IMR-90 (cell line): ENCODE data around the gene ANKMY1. TPM values are rescaled to one million over a fixed set of nuclear protein-coding genes. Genes with fewer than 3 reads are reported as not detected.

Source experiments
- ATAC-seq: fragments of 200-7000 bp; cut with Tn5 transposase; 2 replicates; pipeline ENCODE4 v1.9.1; 2020; ENCODE audit warnings: low read depth, mild to moderate bottlenecking, moderate library complexity
- BruUV-seq: library from RNA; stranded (reverse); fragments of 400-500 nt; replicated peaks from 2 replicates; lab custom pipeline; 2021; lab: Mats Ljungman, UMichigan
- CTCF ChIA-PET: fragments of 300-600 bp; formaldehyde crosslinking; extraction: SDS; loops from one replicate; lab custom pipeline; 2021; ENCODE audit warnings: antibody characterized with exemption; lab: Yijun Ruan, JAX
- POLR2A ChIA-PET: fragments of 300-600 bp; sonication (Branson Sonifier 250); formaldehyde crosslinking; loops from one replicate; lab custom pipeline; 2022; ENCODE audit warnings: antibody characterized with exemption; ENCODE audit not compliant: unreplicated experiment; lab: Charles Lee
- DNase-seq: peaks from one replicate; pipeline ENCODE4 v3.0.0; 2013
- H2AFZ ChIP-seq: replicated peaks from 2 replicates; pipeline ENCODE3; 2013; ENCODE audit warnings: low read length, mild to moderate bottlenecking; ENCODE audit not compliant: poor library complexity
- H2AK5ac ChIP-seq: 2 replicates; pipeline ENCODE4 v1.6.1; 2013; ENCODE audit warnings: low read depth, low read length, inconsistent platforms
- H2AK9ac ChIP-seq: replicated peaks from 2 replicates; pipeline ENCODE3; 2013; ENCODE audit warnings: mild to moderate bottlenecking, low read depth, low read length, moderate library complexity; ENCODE audit not compliant: poor library complexity
- H2BK120ac ChIP-seq: 2 replicates; pipeline ENCODE4 v1.6.1; 2013; ENCODE audit warnings: low read depth, low read length, inconsistent platforms
- H2BK15ac ChIP-seq: 3 replicates; pipeline ENCODE4 v1.6.1; 2013; ENCODE audit warnings: low read depth, low read length, inconsistent platforms
- H2BK20ac ChIP-seq: 2 replicates; pipeline ENCODE4 v1.6.1; 2013; ENCODE audit warnings: low read depth, mild to moderate bottlenecking, inconsistent platforms, low read length, moderate library complexity
- H2BK5ac ChIP-seq: 2 replicates; pipeline ENCODE4 v1.6.1; 2013; ENCODE audit warnings: mild to moderate bottlenecking, low read depth, low read length, inconsistent platforms; ENCODE audit not compliant: poor library complexity, severe bottlenecking
- H3K14ac ChIP-seq: replicated peaks from 2 replicates; pipeline ENCODE4 v1.6.1; 2013; ENCODE audit warnings: low read depth, low read length, inconsistent platforms
- H3K18ac ChIP-seq: 2 replicates; pipeline ENCODE4 v1.6.1; 2013; ENCODE audit warnings: low read depth, low read length, control low read depth
- H3K23ac ChIP-seq: 2 replicates; pipeline ENCODE4 v1.6.1; 2013; ENCODE audit warnings: low read depth, low read length, inconsistent platforms
- H3K27ac ChIP-seq: 2 replicates; pipeline ENCODE4 v1.5.1; 2013; ENCODE audit warnings: mild to moderate bottlenecking, control low read depth, low read length; ENCODE audit not compliant: insufficient read depth
- H3K27me3 ChIP-seq: 2 replicates; pipeline ENCODE4 v1.6.1; 2013; ENCODE audit warnings: low read length; ENCODE audit not compliant: control insufficient read depth, insufficient read depth
- H3K36me3 ChIP-seq: 2 replicates; pipeline ENCODE4 v1.6.1; 2013; ENCODE audit warnings: low read length, mixed read lengths; ENCODE audit not compliant: control insufficient read depth, insufficient read depth
- H3K4ac ChIP-seq: 2 replicates; pipeline ENCODE4 v1.6.1; 2013; ENCODE audit warnings: low read depth, low read length, inconsistent platforms
- H3K4me1 ChIP-seq: 2 replicates; pipeline ENCODE4 v1.6.1; 2013; ENCODE audit warnings: low read length, mixed read lengths; ENCODE audit not compliant: control insufficient read depth, insufficient read depth
- H3K4me2 ChIP-seq: 2 replicates; pipeline ENCODE4 v1.6.1; 2013; ENCODE audit warnings: low read depth, mild to moderate bottlenecking, control low read depth, low read length, moderate library complexity
- H3K4me3 ChIP-seq: 2 replicates; pipeline ENCODE4 v1.5.1; 2013; ENCODE audit warnings: low read depth, mild to moderate bottlenecking, control low read depth, low read length, moderate library complexity; ENCODE audit not compliant: insufficient read depth
- H3K56ac ChIP-seq: 2 replicates; pipeline ENCODE4 v1.6.1; 2013; ENCODE audit warnings: low read length, inconsistent platforms; ENCODE audit not compliant: insufficient read depth; ENCODE audit errors: extremely low read depth
- H3K79me1 ChIP-seq, 2 experiments: 2 replicates each; pipeline ENCODE4 v1.6.1; 2013; ENCODE audit warnings: low read length in 2 of 2, inconsistent platforms in 1 of 2, low read depth in 1 of 2
- H3K9ac ChIP-seq: 2 replicates; pipeline ENCODE4 v1.6.1; 2013; ENCODE audit warnings: low read depth, low read length, control low read depth
- H3K9me1 ChIP-seq: 2 replicates; pipeline ENCODE4 v1.6.1; 2013; ENCODE audit warnings: low read length, inconsistent platforms; ENCODE audit not compliant: insufficient read depth
- H3K9me3 ChIP-seq: 2 replicates; pipeline ENCODE4 v1.6.1; 2013; ENCODE audit warnings: low read length; ENCODE audit not compliant: control insufficient read depth, insufficient read depth
- H4K20me1 ChIP-seq: 2 replicates; pipeline ENCODE4 v1.6.1; 2013; ENCODE audit warnings: low read length, inconsistent platforms; ENCODE audit not compliant: insufficient read depth
- H4K5ac ChIP-seq: 2 replicates; pipeline ENCODE4 v1.6.1; 2013; ENCODE audit warnings: mild to moderate bottlenecking, low read depth, low read length, control low read depth
- H4K8ac ChIP-seq, 2 experiments: 2 replicates each; pipeline ENCODE4 v1.6.1; 2013; ENCODE audit warnings: low read depth in 2 of 2, low read length in 2 of 2, control low read depth in 1 of 2, inconsistent platforms in 1 of 2
- H4K91ac ChIP-seq: 2 replicates; pipeline ENCODE4 v1.6.1; 2013; ENCODE audit warnings: low read depth, low read length, inconsistent platforms; ENCODE audit not compliant: insufficient read depth
- BHLHE40 ChIP-seq: fragments of 150-350 bp; IDR thresholded peaks from 2 replicates; pipeline ENCODE4 v1.6.1; 2016; ENCODE audit warnings: mild to moderate bottlenecking, low read depth, low read length
- CEBPB ChIP-seq: IDR thresholded peaks from 2 replicates; pipeline ENCODE4 v1.6.1; 2012; ENCODE audit warnings: low read depth, low read length, improper control_type of control experiment
- FOS ChIP-seq: fragments of 150-350 bp; IDR thresholded peaks from 2 replicates; pipeline ENCODE4 v1.6.1; 2016; ENCODE audit warnings: low read depth, low read length
- MAFK ChIP-seq: IDR thresholded peaks from 2 replicates; pipeline ENCODE4 v1.6.1; 2012; ENCODE audit warnings: low read depth, low read length, improper control_type of control experiment
- MXI1 ChIP-seq: IDR thresholded peaks from 2 replicates; pipeline ENCODE4 v1.6.1; 2012; ENCODE audit warnings: low read depth, mild to moderate bottlenecking, low read length, moderate library complexity, borderline replicate concordance
- NFE2L2 ChIP-seq: fragments of 150-350 bp; IDR thresholded peaks from 2 replicates; pipeline ENCODE4 v1.6.1; 2016; ENCODE audit warnings: low read depth, mild to moderate bottlenecking, low read length
- POLR2A ChIP-seq: IDR thresholded peaks from 2 replicates; pipeline ENCODE4 v1.6.1; 2012; ENCODE audit warnings: mild to moderate bottlenecking, low read depth, low read length
- RAD21 ChIP-seq: IDR thresholded peaks from 2 replicates; pipeline ENCODE4 v1.6.1; 2012; ENCODE audit warnings: low read length, improper control_type of control experiment
- RCOR1 ChIP-seq: IDR thresholded peaks from 2 replicates; pipeline ENCODE4 v1.6.1; 2012; ENCODE audit warnings: mild to moderate bottlenecking, low read length, improper control_type of control experiment; ENCODE audit not compliant: insufficient replicate concordance
- RFX5 ChIP-seq: IDR thresholded peaks from 2 replicates; pipeline ENCODE4 v1.8.0; 2012; ENCODE audit warnings: low read depth, mild to moderate bottlenecking, low read length, moderate library complexity
- SMC3 ChIP-seq: fragments of 150-350 bp; IDR thresholded peaks from 2 replicates; pipeline ENCODE4 v1.6.1; 2016; ENCODE audit warnings: low read depth, mild to moderate bottlenecking, antibody characterized with exemption, low read length, moderate library complexity
- WGBS, 2 experiments: methylation state at CpG; one replicate each; pipeline versions ENCODE4 v1.1.5 to v1.1.7; 2013; ENCODE audit warnings: missing lambda C conversion rate in 2 of 2; ENCODE audit not compliant: insufficient read length in 1 of 2; ENCODE audit errors: extremely low coverage in 2 of 2; 5-methylcytosine and 5-hydroxymethylcytosine counted together
- dilution Hi-C: fragments of 300-500 bp; cut with HindIII; formaldehyde crosslinking; loops from one replicate; pipeline ENCODE4 v1.14.3; 2018; ENCODE audit warnings: low sequenced_read_pairs; ENCODE audit not compliant: unreplicated experiment
- in situ Hi-C: fragments of 300-500 bp; cut with MboI; formaldehyde crosslinking; loops from 3 replicates; pipeline ENCODE4 v1.14.3; 2019; ENCODE audit warnings: low sequenced_read_pairs, inconsistent platforms, mixed read lengths
- intact Hi-C: fragments of 100-400 bp; cut with micrococcal nuclease; formaldehyde crosslinking; loops from 2 replicates; pipeline ENCODE4 v1.10.0; 2022
- polyA plus RNA-seq, 3 experiments: library from polyadenylated mRNA; depleted of rRNA; stranded (reverse); fragments of >200 nt; gene quantifications; 2 replicates each; pipeline ENCODE4 v1.2.3, GENCODE V29; 2012; ENCODE audit warnings: low replicate concordance in 1 of 3
- total RNA-seq: library from RNA; depleted of rRNA; stranded (reverse); fragments of >200 nt; gene quantifications from 2 replicates; pipeline ENCODE4 v1.2.3, GENCODE V29; 2012
- TF ChIP-seq, protein P1 (sequence below): fragments of 150-350 bp; IDR thresholded peaks from 2 replicates; pipeline ENCODE4 v1.6.1; 2016; ENCODE audit warnings: low read depth, mild to moderate bottlenecking, low read length, moderate library complexity, borderline replicate concordance
- TF ChIP-seq, protein P2 (sequence below): fragments of 150-350 bp; IDR thresholded peaks from 2 replicates; pipeline ENCODE4 v1.6.1; 2017; ENCODE audit warnings: mild to moderate bottlenecking, antibody characterized with exemption, low read length, low read depth

The ANKMY1 gene
- total and polyA plus RNA-seq, 2 of the 4 experiments (the other 2 are of a cell fraction) = 2.9 to 5.5 TPM

DNA sequence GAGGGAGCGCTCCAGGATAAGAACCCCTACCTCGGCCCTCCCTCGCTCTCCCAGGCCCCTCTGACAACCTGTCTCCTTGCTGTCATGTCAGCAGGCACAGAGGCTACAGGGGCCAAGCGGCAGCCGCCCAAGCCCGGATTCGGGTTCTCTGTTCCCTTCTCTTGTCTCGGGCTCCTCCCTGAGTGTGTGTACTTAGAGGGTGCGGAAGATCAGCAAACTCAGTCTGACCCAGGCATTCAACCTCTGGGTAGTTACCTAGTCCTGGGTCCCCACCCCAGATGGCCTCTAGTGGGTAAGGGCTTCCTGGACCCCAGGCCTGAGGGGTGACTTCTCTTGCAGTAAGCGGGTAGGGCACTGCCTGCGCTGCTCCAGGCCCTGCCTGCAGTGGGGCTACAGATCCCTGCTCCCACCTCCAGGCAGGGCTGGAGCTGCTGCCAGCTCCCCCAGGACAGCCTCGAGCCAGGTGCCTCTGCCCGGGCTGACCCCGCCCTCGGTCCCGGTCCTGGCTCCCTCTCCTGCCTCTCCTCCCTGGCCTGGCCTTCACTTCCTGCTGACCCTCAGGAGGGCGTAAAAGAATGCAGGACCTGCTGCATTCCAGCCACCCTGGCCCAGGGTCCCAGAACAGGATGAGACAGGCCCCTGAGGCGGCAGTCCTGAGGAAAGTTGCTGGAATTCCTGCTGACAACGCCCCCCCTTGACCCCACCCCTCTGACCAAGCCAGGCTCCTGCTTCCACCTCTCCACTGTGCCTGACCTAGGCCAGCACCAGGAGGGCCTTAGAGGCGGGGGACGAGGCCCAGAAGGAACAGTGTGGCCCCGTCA, 100.4 kb downstream of the ANKMY1 start:
- H3K56ac ChIP-seq = no peak overlapping the region
- no peak overlapping the region for H2BK15ac ChIP-seq
- H2AK9ac ChIP-seq = no peak overlapping the region
- TF ChIP-seq SMC3 (no peak), POLR2A (no peak), RCOR1 (no peak), FOS (no peak), CEBPB (no peak), MXI1 (no peak), MAFK (no peak), NFE2L2 (no peak), BHLHE40 (no peak), RAD21 (no peak), RFX5 (no peak)
- TF ChIP-seq, protein P1, sequence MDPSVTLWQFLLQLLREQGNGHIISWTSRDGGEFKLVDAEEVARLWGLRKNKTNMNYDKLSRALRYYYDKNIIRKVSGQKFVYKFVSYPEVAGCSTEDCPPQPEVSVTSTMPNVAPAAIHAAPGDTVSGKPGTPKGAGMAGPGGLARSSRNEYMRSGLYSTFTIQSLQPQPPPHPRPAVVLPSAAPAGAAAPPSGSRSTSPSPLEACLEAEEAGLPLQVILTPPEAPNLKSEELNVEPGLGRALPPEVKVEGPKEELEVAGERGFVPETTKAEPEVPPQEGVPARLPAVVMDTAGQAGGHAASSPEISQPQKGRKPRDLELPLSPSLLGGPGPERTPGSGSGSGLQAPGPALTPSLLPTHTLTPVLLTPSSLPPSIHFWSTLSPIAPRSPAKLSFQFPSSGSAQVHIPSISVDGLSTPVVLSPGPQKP = no peak
- TF ChIP-seq, protein P2, sequence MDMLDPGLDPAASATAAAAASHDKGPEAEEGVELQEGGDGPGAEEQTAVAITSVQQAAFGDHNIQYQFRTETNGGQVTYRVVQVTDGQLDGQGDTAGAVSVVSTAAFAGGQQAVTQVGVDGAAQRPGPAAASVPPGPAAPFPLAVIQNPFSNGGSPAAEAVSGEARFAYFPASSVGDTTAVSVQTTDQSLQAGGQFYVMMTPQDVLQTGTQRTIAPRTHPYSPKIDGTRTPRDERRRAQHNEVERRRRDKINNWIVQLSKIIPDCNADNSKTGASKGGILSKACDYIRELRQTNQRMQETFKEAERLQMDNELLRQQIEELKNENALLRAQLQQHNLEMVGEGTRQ = no peak
- no peak overlapping the region for H2AFZ ChIP-seq
- H2BK20ac ChIP-seq = no peak overlapping the region
- H3K36me3 ChIP-seq = peaks cover 13% of the 10 kb centered on the region; the same call in 1 of the 2 replicates
- peaks cover 3% of the 10 kb centered on the region; the same call in 1 of the 2 replicates for H3K4me1 ChIP-seq
- no peak overlapping the region for H2BK5ac ChIP-seq
- in situ Hi-C loops = no loop called here
- no peak overlapping the region for H3K23ac ChIP-seq
- no peak for DNase-seq
- H4K8ac ChIP-seq = no peak overlapping the region
- H3K27me3 ChIP-seq = no peaks in the 10 kb centered on the region
- POLR2A ChIA-PET = interaction anchor here (0.5 kb wide), 1 partner anchor 899 kb away, joined by 4 read pairs; the partner anchor contains the start of gene FARP2
- dilution Hi-C loops = no loop called here
- H3K9ac ChIP-seq = no peak overlapping the region
- ATAC-seq = no peak
- H4K5ac ChIP-seq = no peak overlapping the region
- peaks cover 8 to 39% of the 10 kb centered on the region in 2 experiments; a peak in 3 of 4 replicates for H3K79me1 ChIP-seq
- WGBS, 2 experiments = 70% methylated on average over 2 of the region's 22 CpGs; no CpG with 5 or more reads in 1 of the 2 experiments
- H4K91ac ChIP-seq = no peak overlapping the region
- H2BK120ac ChIP-seq = no peak overlapping the region
- H3K4me3 ChIP-seq = no peak overlapping the region
- intact Hi-C loops = no loop called here
- H3K14ac ChIP-seq = no peak overlapping the region
- no peak overlapping the region for H3K18ac ChIP-seq
- CTCF ChIA-PET = no interaction called here
- H3K4ac ChIP-seq = no peak overlapping the region
- no peaks in the 10 kb centered on the region for H3K9me1 ChIP-seq
- H3K4me2 ChIP-seq = no peak overlapping the region
- H3K27ac ChIP-seq = no peak overlapping the region
- peaks cover 38% of the 10 kb centered on the region for H4K20me1 ChIP-seq
- H2AK5ac ChIP-seq = no peak overlapping the region
- no peaks in the 10 kb centered on the region for H3K9me3 ChIP-seq
- no TSS peak for BruUV-seq
